ENCODE data around the gene PPP6R2.

GRCh38 chr22:50318698-50319411 is 24.3 kb upstream of the PPP6R2 start:
- TF ChIP-seq CTCF (IDR thresholded peaks at IDR 0.05) (no peak), POLR2A (IDR thresholded peaks at IDR 0.05) (no peak)
